Neural progenitor cell (in vitro differentiated cells): ENCODE data around the gene PHF14. TPM values are rescaled to one million over a fixed set of nuclear protein-coding genes. Genes with fewer than 3 reads are reported as not detected.

Experiments used
- DNase-seq: peaks from one replicate; pipeline ENCODE4 v3.0.0-alpha.2; 2016; ENCODE audit warnings: low spot score
- H2AFZ ChIP-seq: fragments of 200-600 bp; sonication (generic); replicated peaks from 2 replicates; pipeline ENCODE4 v1.6.1; 2016; ENCODE audit warnings: antibody characterized with exemption
- H3F3A ChIP-seq: fragments of 200-600 bp; sonication (generic); 2 replicates; pipeline ENCODE4 v1.6.1; 2016; ENCODE audit warnings: antibody characterized with exemption, low read depth
- H3K27ac ChIP-seq: fragments of 200-600 bp; sonication (generic); 2 replicates; pipeline ENCODE4 v1.5.1; 2016; ENCODE audit warnings: mild to moderate bottlenecking
- H3K27me3 ChIP-seq: fragments of 200-600 bp; sonication (generic); 2 replicates; pipeline ENCODE4 v1.6.1; 2016; ENCODE audit warnings: mild to moderate bottlenecking, moderate library complexity
- H3K36me3 ChIP-seq: fragments of 200-600 bp; sonication (generic); 2 replicates; pipeline ENCODE4 v1.5.1; 2016
- H3K4me1 ChIP-seq: fragments of 200-600 bp; sonication (generic); 2 replicates; pipeline ENCODE4 v1.6.1; 2016; ENCODE audit warnings: mixed run types
- H3K4me2 ChIP-seq: fragments of 200-600 bp; sonication (generic); 2 replicates; pipeline ENCODE4 v1.6.1; 2016
- H3K4me3 ChIP-seq: fragments of 200-600 bp; sonication (generic); 2 replicates; pipeline ENCODE4 v1.5.1; 2016
- H3K79me2 ChIP-seq: fragments of 200-600 bp; sonication (generic); 2 replicates; pipeline ENCODE4 v1.6.1; 2016; ENCODE audit warnings: low read depth
- H3K9ac ChIP-seq: fragments of 200-600 bp; sonication (generic); 2 replicates; pipeline ENCODE4 v1.6.1; 2016
- H3K9me3 ChIP-seq: fragments of 200-600 bp; sonication (generic); 2 replicates; pipeline ENCODE4 v1.5.1; 2016; ENCODE audit warnings: low read depth
- H4K20me1 ChIP-seq: fragments of 200-600 bp; sonication (generic); 2 replicates; pipeline ENCODE4 v1.6.1; 2016; ENCODE audit warnings: low read depth
- H3K27ac Mint-ChIP-seq: 3 replicates; pipeline ENCODE4 v1.8.0; 2021; ENCODE audit warnings: mixed read lengths
- H3K27me3 Mint-ChIP-seq: 2 replicates; pipeline ENCODE4 v1.8.0; 2022; ENCODE audit warnings: low read depth, mild to moderate bottlenecking, inconsistent platforms, moderate library complexity, mixed read lengths; ENCODE audit not compliant: insufficient read depth
- H3K36me3 Mint-ChIP-seq: 3 replicates; pipeline ENCODE4 v1.8.0; 2021; ENCODE audit warnings: mixed read lengths
- H3K4me1 Mint-ChIP-seq: 3 replicates; pipeline ENCODE4 v1.8.0; 2021; ENCODE audit warnings: mixed read lengths
- H3K4me3 Mint-ChIP-seq: 3 replicates; pipeline ENCODE4 v1.8.0; 2021; ENCODE audit warnings: mild to moderate bottlenecking, moderate library complexity, mixed read lengths
- H3K9me3 Mint-ChIP-seq: 3 replicates; pipeline ENCODE4 v1.8.0; 2020; ENCODE audit warnings: mixed read lengths
- CTCF ChIP-seq: fragments of 200-600 bp; sonication (generic); IDR thresholded peaks from 2 replicates; pipeline ENCODE4 v1.5.1; 2017; ENCODE audit warnings: antibody characterized with exemption, mild to moderate bottlenecking
- EZH2 ChIP-seq: fragments of 200-600 bp; sonication (generic); IDR thresholded peaks from 2 replicates; pipeline ENCODE4 v1.6.1; 2017; ENCODE audit warnings: antibody characterized with exemption, mild to moderate bottlenecking, moderate library complexity
- EZH2phosphoT487 ChIP-seq: fragments of 200-600 bp; sonication (generic); IDR thresholded peaks from 2 replicates; pipeline ENCODE4 v1.6.1; 2017; ENCODE audit warnings: antibody characterized with exemption
- total RNA-seq: library from RNA; depleted of rRNA; stranded (reverse); fragments of >200 nt; gene quantifications from 2 replicates; pipeline ENCODE4 v1.2.3, GENCODE V29; 2015; ENCODE audit warnings: low replicate concordance

PHF14 gene
- total RNA-seq, 1 donor from 2014 or later = 80.4 TPM

GRCh38 chr7:11039974-11040373, 66.3 kb downstream of the PHF14 start:
- no peaks in the 10 kb centered on the region for H3K9me3 ChIP-seq
- H4K20me1 ChIP-seq = no peaks in the 10 kb centered on the region
- no peaks in the 10 kb centered on the region for H3K27me3 Mint-ChIP-seq
- H3K4me3 Mint-ChIP-seq = no peak overlapping the region
- H3K9ac ChIP-seq = no peak overlapping the region
- no peaks in the 10 kb centered on the region for H3K27me3 ChIP-seq
- DNase-seq = no peak
- H3K4me3 ChIP-seq = no peak overlapping the region
- H3K36me3 ChIP-seq = peaks cover 18% of the 10 kb centered on the region
- no peaks in the 10 kb centered on the region for H3K9me3 Mint-ChIP-seq
- no peak overlapping the region for H3K4me2 ChIP-seq
- H3K27ac ChIP-seq = no peak overlapping the region
- H3F3A ChIP-seq = no peaks in the 10 kb centered on the region
- H3K4me1 ChIP-seq = peaks cover 9% of the 10 kb centered on the region
- no peak overlapping the region for H3K27ac Mint-ChIP-seq
- H3K4me1 Mint-ChIP-seq = peaks cover 6% of the 10 kb centered on the region
- TF ChIP-seq EZH2 = no peak
- no peak for TF ChIP-seq CTCF
- no peak for TF ChIP-seq EZH2phosphoT487
- H2AFZ ChIP-seq = no peak overlapping the region
- H3K79me2 ChIP-seq = no peaks in the 10 kb centered on the region
- H3K36me3 Mint-ChIP-seq = peaks cover 18% of the 10 kb centered on the region

GRCh38 chr7:11054033-11054432, 80.4 kb downstream of the PHF14 start:
- peaks cover 15% of the 10 kb centered on the region for H3K36me3 Mint-ChIP-seq
- TF ChIP-seq CTCF (no peak), EZH2 (no peak), EZH2phosphoT487 (no peak)

GRCh38 chr7:11060893-11061292, 87.2 kb downstream of the PHF14 start:
- Histone ChIP-seq H4K20me1 (no peaks in the 10 kb centered on the region), H3K27me3 (no peaks in the 10 kb centered on the region), H3K27ac (no peak overlapping the region), H3K36me3 (no peaks in the 10 kb centered on the region), H2AFZ (no peak overlapping the region), H3K79me2 (no peaks in the 10 kb centered on the region), H3K4me2 (no peak overlapping the region), H3K9me3 (no peaks in the 10 kb centered on the region), H3K9ac (no peak overlapping the region), H3K4me3 (no peak overlapping the region), H3K4me1 (peaks cover 22% of the 10 kb centered on the region), H3F3A (peaks cover 15% of the 10 kb centered on the region)
- H3K4me3 Mint-ChIP-seq = no peak overlapping the region
- peaks cover 9% of the 10 kb centered on the region for H3K36me3 Mint-ChIP-seq
- DNase-seq = no peak
- no peaks in the 10 kb centered on the region for H3K27me3 Mint-ChIP-seq
- H3K4me1 Mint-ChIP-seq = peaks cover 22% of the 10 kb centered on the region
- no peak overlapping the region for H3K27ac Mint-ChIP-seq
- no peaks in the 10 kb centered on the region for H3K9me3 Mint-ChIP-seq
- TF ChIP-seq EZH2phosphoT487 (no peak), EZH2 (no peak)

More at GRCh38 chr7:11054033-11054432, 80.4 kb downstream of the PHF14 start:
- Histone ChIP-seq H3K4me1 (no peaks in the 10 kb centered on the region), H3K4me2 (no peak overlapping the region), H3K9ac (no peak overlapping the region), H3K4me3 (no peak overlapping the region), H4K20me1 (no peaks in the 10 kb centered on the region), H3K79me2 (no peaks in the 10 kb centered on the region), H2AFZ (no peak overlapping the region), H3K36me3 (no peaks in the 10 kb centered on the region), H3F3A (peaks cover 1% of the 10 kb centered on the region), H3K27ac (no peak overlapping the region), H3K27me3 (no peaks in the 10 kb centered on the region), H3K9me3 (no peaks in the 10 kb centered on the region)
- Mint-ChIP-seq H3K4me1 (peaks cover 3% of the 10 kb centered on the region), H3K9me3 (no peaks in the 10 kb centered on the region), H3K27me3 (no peaks in the 10 kb centered on the region), H3K27ac (no peak overlapping the region), H3K4me3 (no peak overlapping the region)
- no peak for DNase-seq

- H3K27ac Mint-ChIP-seq = peak overlapping the region; percentile 94
- H3K27me3 Mint-ChIP-seq = no peaks in the 10 kb centered on the region
- Histone ChIP-seq H2AFZ (no peak overlapping the region), H3K27ac (peak overlapping the region; percentile 87), H3K79me2 (no peaks in the 10 kb centered on the region), H3K9me3 (no peaks in the 10 kb centered on the region), H4K20me1 (no peaks in the 10 kb centered on the region), H3K4me1 (peaks cover 22% of the 10 kb centered on the region), H3K36me3 (no peaks in the 10 kb centered on the region), H3K4me2 (peak overlapping the region; percentile 49), H3K4me3 (no peak overlapping the region), H3K27me3 (no peaks in the 10 kb centered on the region), H3K9ac (no peak overlapping the region), H3F3A (peaks cover 15% of the 10 kb centered on the region)
- no peak for TF ChIP-seq CTCF
- no peak for DNase-seq
- H3K36me3 Mint-ChIP-seq = peaks cover 11% of the 10 kb centered on the region
- peaks cover 20% of the 10 kb centered on the region for H3K4me1 Mint-ChIP-seq
- H3K9me3 Mint-ChIP-seq = no peaks in the 10 kb centered on the region
- H3K4me3 Mint-ChIP-seq = no peak overlapping the region
Measured at GRCh38 chr7:11062110-11062509, 88.4 kb downstream of the PHF14 start.
